DND-41 (cell line): Measurements from ENCODE around the gene MSL3B.

Experiments
- CTCF ChIP-seq: IDR thresholded peaks from 2 replicates; pipeline ENCODE4 v1.5.1; 2012; ENCODE audit warnings: borderline replicate concordance, low read length, moderate library complexity, mild to moderate bottlenecking; ENCODE audit not compliant: poor library complexity, severe bottlenecking; ENCODE audit errors: extremely low read depth
- EZH2 ChIP-seq: IDR thresholded peaks from 3 replicates; pipeline ENCODE4 v1.6.1; 2012; ENCODE audit warnings: borderline replicate concordance, low read depth, mild to moderate bottlenecking, moderate library complexity, low read length, inconsistent platforms; ENCODE audit not compliant: severe bottlenecking

DNA sequence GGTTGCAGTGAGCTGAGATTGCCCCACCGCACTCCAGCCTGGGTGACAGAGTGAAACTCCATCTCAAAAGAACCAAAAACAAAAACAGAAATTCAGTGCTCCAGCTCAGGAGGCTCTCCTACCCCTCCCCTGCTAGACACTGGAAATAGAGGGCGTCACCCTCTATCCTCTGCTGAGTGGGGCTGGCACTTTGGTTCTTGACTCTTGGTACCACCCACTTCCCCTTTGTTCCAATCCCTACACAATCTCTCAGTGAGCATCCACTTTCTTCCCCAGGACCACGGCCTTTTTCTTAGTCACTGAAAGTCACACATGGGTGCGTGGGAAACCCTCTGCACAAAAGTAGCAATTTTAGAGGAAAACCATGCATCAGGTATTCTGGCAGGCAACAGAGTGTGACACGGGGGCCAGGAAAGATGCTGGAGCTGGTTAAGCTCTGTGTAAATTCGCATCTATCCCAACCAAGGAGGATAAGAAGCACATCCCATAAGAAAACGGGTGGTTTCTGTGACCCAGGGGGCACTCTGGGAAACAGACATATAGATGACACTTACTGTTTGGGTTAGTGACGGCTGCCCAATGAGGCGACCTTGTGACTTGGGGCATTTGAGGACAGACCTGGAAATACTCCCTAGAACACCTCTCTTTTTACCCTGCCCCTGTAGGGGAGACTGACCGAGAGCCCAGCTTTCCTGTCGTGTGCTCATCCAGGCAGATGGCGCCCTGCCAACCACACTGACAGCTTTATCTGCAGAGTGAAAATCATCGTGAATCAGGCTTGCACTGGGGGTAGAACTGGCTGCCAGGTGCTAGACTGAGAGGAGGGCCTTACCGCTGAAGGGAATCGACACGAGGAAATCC lies 21.6 kb downstream of the MSL3B start:
- no peak for TF ChIP-seq CTCF
- TF ChIP-seq EZH2: no peak
